Stimulated activated naive B cell treated with anti-CD40 and anti-IgM and Interleukin-4, amounts not matched to agents 10 μg/mL and 1 μg/mL and 100 μg/mL, for 72 hours (primary cell): ENCODE data around the gene HEXB.
"Not testable (repeated sequence)": the region's sequence is repeated elsewhere in the genome, so short reads cannot be mapped to it uniquely, and the experiment has no call there.

Experiments
- ATAC-seq, 2 donors: fragments of 150-1000 bp; cut with Tn5 transposase; replicated peaks; 2 replicates each; pipeline ENCODE4 v1.10.0; 2021; ENCODE audit warnings: moderate library complexity in 1 of 2
- DNase-seq: peaks from one replicate; pipeline ENCODE4 v3.0.0; 2021
- H3K27ac Mint-ChIP-seq: one replicate; pipeline ENCODE4 v1.8.0; 2022; ENCODE audit warnings: mild to moderate bottlenecking, mixed read lengths
- H3K27me3 Mint-ChIP-seq, 2 donors: one replicate each; pipeline ENCODE4 v1.8.0; 2022; ENCODE audit warnings: mixed read lengths in 2 of 2
- H3K36me3 Mint-ChIP-seq, 2 donors: one replicate each; pipeline ENCODE4 v1.8.0; 2022; ENCODE audit warnings: mixed read lengths in 2 of 2, mild to moderate bottlenecking in 1 of 2
- H3K4me1 Mint-ChIP-seq, 2 donors: one replicate each; pipeline ENCODE4 v1.8.0; 2022; ENCODE audit warnings: mixed read lengths in 2 of 2, mild to moderate bottlenecking in 1 of 2
- H3K4me3 Mint-ChIP-seq, 2 donors: one replicate each; pipeline ENCODE4 v1.8.0; 2022; ENCODE audit warnings: mild to moderate bottlenecking in 2 of 2, mixed read lengths in 2 of 2, moderate library complexity in 1 of 2
- H3K9me3 Mint-ChIP-seq, 2 donors: one replicate each; pipeline ENCODE4 v1.8.0; 2022; ENCODE audit warnings: mixed read lengths in 2 of 2, mild to moderate bottlenecking in 1 of 2

Gene HEXB

GRCh38 chr5:74670396-74671038, 14.5 kb upstream of the HEXB start:
- Mint-ChIP-seq H3K4me1 (no peaks in the 10 kb centered on the region), H3K4me3 (no peak overlapping the region), H3K9me3 (peaks cover 8 to 9% of the 10 kb centered on the region in 2 donors), H3K36me3 (peaks cover 0 to 4% of the 10 kb centered on the region in 2 donors), H3K27me3 (peaks cover 16 to 33% of the 10 kb centered on the region in 2 donors), H3K27ac (no peak overlapping the region)
- DNase-seq (no peak), ATAC-seq (no peak)

DNA sequence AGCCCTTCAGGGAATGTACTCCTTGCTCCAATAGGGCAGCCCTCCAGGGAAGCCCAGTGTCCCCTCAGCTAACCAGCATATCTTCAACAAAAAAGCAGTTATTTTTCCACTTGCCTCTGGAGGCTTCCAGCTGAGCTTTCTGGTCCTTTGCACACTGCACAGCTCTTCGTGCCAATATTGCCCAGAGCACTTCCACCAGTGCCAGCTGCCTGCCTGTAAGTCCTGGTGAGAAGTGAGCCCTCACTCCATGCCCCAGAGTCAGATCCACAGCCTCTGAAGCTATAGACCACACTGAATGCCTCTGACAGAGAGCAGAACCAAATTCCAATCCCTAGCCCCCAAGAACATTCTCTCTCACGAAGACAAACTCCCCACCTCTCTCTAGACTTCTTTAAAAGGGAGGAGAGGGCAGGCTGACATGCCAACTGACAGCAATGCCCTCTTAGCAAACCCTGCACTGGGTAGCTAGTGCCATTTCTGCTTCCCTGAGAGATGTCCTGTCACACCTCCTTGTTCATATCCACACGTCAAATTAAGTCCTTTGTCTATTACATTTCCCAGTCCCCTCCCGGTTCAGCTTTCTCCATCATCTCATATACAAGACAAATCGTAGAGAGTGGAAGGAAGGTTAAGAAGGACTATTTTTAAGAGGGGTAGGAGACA, 12.7 kb upstream of the HEXB start:
- Mint-ChIP-seq H3K27me3 (peaks cover 16 to 25% of the 10 kb centered on the region in 2 donors), H3K27ac (no peak overlapping the region), H3K9me3 (peaks cover 8 to 9% of the 10 kb centered on the region in 2 donors), H3K4me1 (no peaks in the 10 kb centered on the region), H3K4me3 (no peak overlapping the region), H3K36me3 (peaks cover 0 to 4% of the 10 kb centered on the region in 2 donors)
- no peak for DNase-seq
- ATAC-seq = no peak

GRCh38 chr5:74673011-74673790, 11.8 kb upstream of the HEXB start:
- Mint-ChIP-seq H3K36me3 (peaks cover 0 to 4% of the 10 kb centered on the region in 2 donors), H3K9me3 (peaks cover 8 to 9% of the 10 kb centered on the region in 2 donors), H3K4me1 (no peaks in the 10 kb centered on the region), H3K4me3 (no peak overlapping the region), H3K27ac (no peak overlapping the region), H3K27me3 (peaks cover 16 to 23% of the 10 kb centered on the region in 2 donors)
- ATAC-seq (no peak), DNase-seq (no peak)

DNA sequence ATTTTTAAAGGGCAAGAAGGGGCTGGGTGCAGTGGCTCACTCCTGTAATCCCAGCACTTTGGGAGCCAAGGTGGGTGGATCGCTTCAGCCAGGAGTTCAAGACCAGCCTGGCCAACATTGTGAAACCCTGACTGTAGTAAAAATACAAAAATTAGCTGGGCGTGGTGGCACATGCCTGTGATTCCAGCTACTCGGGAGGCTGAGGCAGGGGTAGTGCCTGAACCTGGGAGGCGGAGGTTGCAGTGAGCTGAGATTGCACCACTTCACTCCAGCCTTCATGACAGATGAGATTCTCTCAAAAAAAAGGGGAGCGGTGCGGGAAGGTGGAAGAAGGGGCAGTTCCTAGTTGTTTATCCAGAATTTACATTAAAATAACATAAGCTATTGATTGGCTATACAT, 8.6 kb upstream of the HEXB start:
- ATAC-seq, DNase-seq, H3K4me1 Mint-ChIP-seq, H3K27ac Mint-ChIP-seq, H3K4me3 Mint-ChIP-seq, H3K36me3 Mint-ChIP-seq, H3K9me3 Mint-ChIP-seq: not testable (repeated sequence)
- H3K27me3 Mint-ChIP-seq = peaks cover 8 to 10% of the 10 kb centered on the region in 2 donors

GRCh38 chr5:74678123-74678522, 6.9 kb upstream of the HEXB start:
- H3K36me3 Mint-ChIP-seq, DNase-seq, H3K4me3 Mint-ChIP-seq, H3K9me3 Mint-ChIP-seq, H3K27me3 Mint-ChIP-seq, ATAC-seq, H3K27ac Mint-ChIP-seq: not testable (repeated sequence)
- H3K4me1 Mint-ChIP-seq = peaks cover 2 to 15% of the 10 kb centered on the region in 2 donors

DNA sequence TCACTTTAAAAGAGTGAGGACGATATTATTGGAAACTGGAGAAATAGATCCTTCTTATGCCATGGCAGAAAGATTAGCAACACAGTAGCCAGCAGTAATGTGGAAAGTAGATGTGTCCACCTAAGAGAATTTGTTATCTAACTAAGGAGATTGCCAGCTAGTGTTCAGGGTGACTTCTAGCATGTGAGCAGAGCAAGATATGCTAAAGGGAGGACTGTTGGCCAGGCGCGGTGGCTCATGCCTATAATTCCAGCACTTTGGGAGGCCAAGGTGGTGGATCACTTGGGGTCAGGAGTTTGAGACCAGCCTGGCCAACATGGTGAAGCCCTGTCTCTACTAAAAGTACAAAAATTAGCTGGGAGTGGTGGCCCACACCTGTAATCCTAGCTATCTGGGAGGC, 5.7 kb upstream of the HEXB start:
- H3K36me3 Mint-ChIP-seq, H3K27me3 Mint-ChIP-seq, H3K9me3 Mint-ChIP-seq, H3K27ac Mint-ChIP-seq, DNase-seq, H3K4me3 Mint-ChIP-seq, ATAC-seq: not testable (repeated sequence)
- H3K4me1 Mint-ChIP-seq = peaks cover 4 to 15% of the 10 kb centered on the region in 2 donors

DNA sequence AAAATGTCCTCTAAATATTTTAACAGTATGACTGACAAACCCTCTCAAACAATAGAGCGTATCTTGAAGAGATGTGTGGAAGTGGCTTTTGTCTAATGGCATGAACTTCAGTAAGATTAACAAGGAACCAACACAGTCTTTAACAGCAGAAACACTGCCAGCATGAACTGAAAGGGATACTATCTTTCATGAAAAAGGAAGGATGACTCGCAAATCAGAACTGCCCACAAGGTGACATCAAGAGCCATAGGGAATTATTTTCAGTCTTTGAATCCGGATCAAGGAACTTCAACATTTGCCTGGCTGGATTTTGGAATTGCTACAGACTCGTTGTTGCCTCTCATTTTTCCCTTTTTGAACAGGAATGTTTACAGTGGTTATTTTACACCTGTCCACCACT, 5.1 kb upstream of the HEXB start:
- no peak for ATAC-seq
- H3K4me3 Mint-ChIP-seq = no peak overlapping the region
- no peaks in the 10 kb centered on the region for H3K36me3 Mint-ChIP-seq
- H3K27me3 Mint-ChIP-seq = no peaks in the 10 kb centered on the region
- DNase-seq = no peak
- H3K27ac Mint-ChIP-seq = no peak overlapping the region
- H3K4me1 Mint-ChIP-seq = peaks cover 4 to 15% of the 10 kb centered on the region in 2 donors
- no peaks in the 10 kb centered on the region for H3K9me3 Mint-ChIP-seq

DNA sequence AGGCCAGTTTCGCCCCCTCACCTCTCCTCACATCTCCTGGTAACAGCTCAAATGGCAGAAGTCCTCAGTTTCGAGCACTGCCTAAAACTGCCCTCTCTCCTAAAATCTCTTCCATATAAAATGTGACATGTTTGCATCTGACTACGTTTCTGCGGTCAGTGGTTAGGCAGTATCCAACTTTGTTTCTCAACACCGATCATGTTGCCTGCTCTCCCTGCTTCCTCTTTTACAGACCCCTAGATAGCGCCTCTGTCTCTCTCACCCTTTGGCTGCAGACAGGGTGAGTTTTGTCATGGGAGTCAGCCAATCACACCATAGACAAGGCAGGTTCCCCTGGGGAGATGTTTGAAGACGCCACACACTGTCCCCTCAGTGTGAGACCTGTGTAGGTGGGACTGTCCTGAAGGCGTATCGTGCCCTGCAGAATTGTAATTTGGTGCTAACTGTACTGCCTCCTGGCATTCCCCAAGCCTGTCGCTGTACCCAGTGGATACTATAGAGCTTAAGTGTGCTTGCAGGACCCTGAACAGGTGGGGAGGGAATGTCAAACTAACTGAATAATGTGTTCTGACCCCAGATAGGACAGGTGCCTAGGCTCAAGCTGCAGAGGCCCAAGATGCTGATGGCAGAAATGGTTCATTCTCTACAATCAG, 1.1 kb downstream of the HEXB start:
- DNase-seq (peak; percentile 37), ATAC-seq (peak; percentile 78 to 80)
- Mint-ChIP-seq H3K4me1 (peaks cover 13 to 22% of the 10 kb centered on the region in 2 donors), H3K27ac (peak overlapping the region; percentile 83), H3K4me3 (peak overlapping the region; percentile 78 to 88), H3K9me3 (no peaks in the 10 kb centered on the region), H3K36me3 (peaks cover 5 to 13% of the 10 kb centered on the region in 2 donors), H3K27me3 (no peaks in the 10 kb centered on the region)

DNA sequence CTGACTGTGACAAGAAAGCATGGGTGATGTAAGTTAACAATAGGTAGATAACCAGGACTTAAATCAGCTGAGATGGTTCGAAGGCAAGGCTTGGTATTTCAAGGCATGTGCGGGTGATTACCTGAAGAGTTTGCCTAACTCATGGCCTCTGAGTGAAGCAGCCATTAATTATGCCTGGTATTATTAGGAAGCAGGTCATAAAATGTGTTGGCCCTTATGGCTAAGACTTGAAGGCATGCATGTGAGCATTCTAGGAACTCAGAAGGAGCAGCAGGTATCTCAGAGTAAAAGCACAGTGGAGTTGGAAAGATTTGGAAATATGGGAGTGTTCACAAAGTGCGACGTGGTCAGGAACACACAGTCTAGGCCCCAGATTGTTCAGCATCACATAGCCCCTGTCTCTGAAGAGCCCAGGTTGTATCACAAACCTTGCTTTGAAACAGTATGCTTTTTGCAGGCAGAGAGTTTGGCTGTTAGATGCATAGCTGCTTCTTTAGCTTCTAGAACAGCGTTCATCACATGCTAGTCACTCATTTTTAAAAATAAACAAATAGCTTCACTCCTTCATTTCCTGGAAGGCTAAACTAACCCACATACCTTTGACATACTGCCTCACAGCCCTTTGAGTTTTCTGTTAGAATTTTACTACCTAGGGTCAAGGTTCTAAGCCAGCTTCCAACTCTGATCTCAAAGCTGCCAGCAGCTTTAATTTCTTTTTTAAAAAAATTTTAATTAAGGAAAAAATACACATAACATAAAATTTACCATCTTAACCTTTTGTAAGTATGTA, 2.1 kb downstream of the HEXB start:
- H3K27ac Mint-ChIP-seq = no peak overlapping the region
- ATAC-seq = no peak
- peaks cover 5 to 13% of the 10 kb centered on the region in 2 donors for H3K36me3 Mint-ChIP-seq

DNA sequence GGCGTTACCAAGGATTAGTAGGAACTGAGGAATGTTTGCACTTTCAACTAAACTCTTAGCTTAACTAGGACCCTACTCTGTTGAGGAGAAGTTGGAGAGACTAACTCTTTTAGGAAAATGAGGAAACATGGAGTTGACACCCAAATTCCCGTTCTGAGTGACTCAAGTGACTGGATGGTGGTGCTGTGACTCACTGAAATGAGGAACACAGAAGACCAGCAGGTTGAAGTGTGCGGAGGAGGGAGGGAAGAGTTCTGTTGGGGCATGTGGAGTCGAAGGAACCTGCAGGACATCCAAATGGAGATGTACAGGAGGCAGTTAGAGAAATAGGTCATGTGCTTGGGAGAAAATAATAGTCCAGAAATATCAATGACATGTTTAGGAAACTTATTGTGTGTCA, 8.2 kb downstream of the HEXB start:
- H3K9me3 Mint-ChIP-seq = no peaks in the 10 kb centered on the region
- no peak for ATAC-seq
- no peaks in the 10 kb centered on the region for H3K4me1 Mint-ChIP-seq
- no peaks in the 10 kb centered on the region for H3K27me3 Mint-ChIP-seq
- no peak overlapping the region for H3K4me3 Mint-ChIP-seq
- no peak for DNase-seq
- peaks cover 14 to 30% of the 10 kb centered on the region in 2 donors for H3K36me3 Mint-ChIP-seq
- H3K27ac Mint-ChIP-seq = no peak overlapping the region

More for the DNA sequence above, 2.1 kb downstream of the HEXB start:
- Mint-ChIP-seq H3K4me1 (peaks cover 13 to 17% of the 10 kb centered on the region in 2 donors), H3K27me3 (no peaks in the 10 kb centered on the region), H3K4me3 (peak overlapping the region in 1 of 2 donors; percentile 88), H3K9me3 (no peaks in the 10 kb centered on the region)
- no peak for DNase-seq

DNA sequence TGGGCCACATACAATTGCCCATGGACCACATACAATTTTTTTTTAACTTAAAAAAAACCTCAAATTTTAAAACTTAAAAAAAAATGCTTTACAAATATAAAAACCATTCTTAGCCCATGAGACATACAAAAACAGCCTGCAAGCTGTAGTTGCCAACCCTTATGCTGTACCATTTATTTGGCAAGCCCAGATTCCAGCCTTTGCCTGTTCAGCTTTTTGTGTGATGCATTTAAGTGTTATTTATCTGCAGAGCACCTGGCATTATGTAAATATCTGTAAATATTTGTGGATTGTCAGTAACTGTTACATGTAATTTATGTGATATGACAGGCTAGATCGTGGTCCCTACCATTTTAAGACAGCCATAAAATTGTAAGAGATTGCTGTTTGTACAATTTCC, 32.6 kb downstream of the HEXB start:
- ATAC-seq (no peak), DNase-seq (no peak)
- no peaks in the 10 kb centered on the region for H3K27me3 Mint-ChIP-seq
- no peak overlapping the region for H3K27ac Mint-ChIP-seq
- H3K4me3 Mint-ChIP-seq = no peak overlapping the region
- H3K4me1 Mint-ChIP-seq = no peaks in the 10 kb centered on the region
- H3K36me3 Mint-ChIP-seq = peaks cover 17 to 29% of the 10 kb centered on the region in 2 donors
- H3K9me3 Mint-ChIP-seq = no peaks in the 10 kb centered on the region

DNA sequence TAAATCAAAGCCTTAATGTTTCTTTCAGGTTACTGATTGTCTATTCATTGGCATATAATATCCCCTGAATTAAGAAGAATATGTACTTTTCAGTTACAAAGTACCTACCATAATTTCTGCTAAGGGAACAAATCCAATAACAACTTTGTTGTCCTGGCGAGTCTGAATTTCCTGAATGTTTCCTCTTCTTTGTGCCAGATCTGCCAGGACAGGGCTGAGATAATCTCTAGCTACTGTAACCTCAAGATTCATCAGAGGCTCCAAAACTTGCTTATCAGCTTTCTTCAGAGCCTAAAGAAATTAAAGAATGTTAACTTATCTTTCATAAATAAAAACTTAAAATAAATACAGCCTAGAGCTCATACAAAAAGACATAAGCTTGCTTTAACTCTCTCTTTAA, 37.2 kb downstream of the HEXB start:
- Mint-ChIP-seq H3K4me3 (no peak overlapping the region), H3K4me1 (no peaks in the 10 kb centered on the region), H3K27ac (no peak overlapping the region), H3K27me3 (no peaks in the 10 kb centered on the region), H3K36me3 (peaks cover 27 to 37% of the 10 kb centered on the region in 2 donors), H3K9me3 (no peaks in the 10 kb centered on the region)
- DNase-seq (no peak), ATAC-seq (no peak)

DNA sequence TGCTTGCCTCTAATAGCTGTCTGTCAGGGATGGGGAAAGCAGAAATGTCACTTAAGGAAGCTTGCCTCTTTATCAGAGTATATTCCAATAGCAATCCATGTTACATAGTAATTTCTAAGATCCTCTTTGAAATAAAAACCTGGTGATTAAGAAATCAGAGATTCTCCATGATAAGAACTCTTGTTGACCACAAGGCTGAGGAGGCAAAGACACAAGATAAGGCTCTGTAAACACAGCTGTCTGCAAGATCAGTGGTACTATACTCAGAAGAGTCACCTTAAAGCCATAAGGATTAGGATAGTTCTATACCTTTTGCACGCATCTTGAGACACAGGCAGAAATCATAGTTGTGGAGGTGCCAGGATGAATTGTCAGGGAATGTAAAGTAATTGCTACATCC, 40.3 kb downstream of the HEXB start:
- Mint-ChIP-seq H3K36me3 (peaks cover 22 to 35% of the 10 kb centered on the region in 2 donors), H3K27ac (no peak overlapping the region), H3K4me1 (no peaks in the 10 kb centered on the region), H3K27me3 (no peaks in the 10 kb centered on the region), H3K4me3 (no peak overlapping the region), H3K9me3 (no peaks in the 10 kb centered on the region)
- ATAC-seq (no peak), DNase-seq (no peak)

DNA sequence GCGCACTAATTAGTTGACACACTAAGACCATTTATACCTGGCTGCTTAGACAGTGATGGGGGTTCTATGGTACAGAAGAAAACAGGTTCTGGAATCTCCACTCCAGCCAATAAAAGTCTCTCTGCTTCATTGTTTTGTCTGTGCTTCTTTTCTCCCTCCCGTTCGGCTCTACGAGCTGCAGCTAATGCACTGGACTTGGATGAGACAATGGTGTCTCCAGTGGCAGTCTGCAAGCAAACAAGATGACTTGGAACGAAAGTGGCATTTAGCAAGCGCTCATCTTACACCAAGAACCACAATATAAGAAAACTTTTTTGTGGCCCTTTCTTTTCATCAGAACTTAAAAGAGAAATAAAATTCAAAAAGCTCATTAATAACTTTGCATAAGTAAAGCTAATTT, 51.7 kb downstream of the HEXB start:
- peaks cover 21 to 32% of the 10 kb centered on the region in 2 donors for H3K36me3 Mint-ChIP-seq
- H3K27ac Mint-ChIP-seq = no peak overlapping the region
- H3K27me3 Mint-ChIP-seq = no peaks in the 10 kb centered on the region
- no peak overlapping the region for H3K4me3 Mint-ChIP-seq
- no peak for ATAC-seq
- H3K9me3 Mint-ChIP-seq = no peaks in the 10 kb centered on the region
- DNase-seq = no peak
- no peaks in the 10 kb centered on the region for H3K4me1 Mint-ChIP-seq
